Spleen (tissue), 7 donors: ENCODE data around the gene CSH1.
"Not testable (repeated sequence)": the region's sequence is repeated elsewhere in the genome, so short reads cannot be mapped to it uniquely, and the experiment has no call there.

Source experiments
- CTCF ChIP-seq, 11 experiments: fragments of 200-600 bp in 7 of 11; fragments of 450-650 bp in 4 of 11; sonication (generic) in 4 of 11; IDR thresholded peaks in 8 of 11; conservative IDR thresholded peaks in 3 of 11; 1 replicate in 7 of 11; 2 replicates in 4 of 11; pipeline versions ENCODE4 v1.4.0 to v1.8.0; 2016 to 2021; ENCODE audit warnings: antibody characterized with exemption in 11 of 11, inconsistent platforms in 4 of 11, mild to moderate bottlenecking in 1 of 11
- POLR2A ChIP-seq, 3 donors: fragments of 450-650 bp; IDR thresholded peaks; one replicate each; pipeline ENCODE4 v1.5.1; 2017; ENCODE audit warnings: antibody characterized with exemption in 3 of 3, mild to moderate bottlenecking in 1 of 3
- donor health status: DM: no; HTN: no; CAD: no; lungs with moderate emphysema.
- donor health status: DM: no; HTN: no; CAD: no.
- donor health status: DM: no; HTN: no; CAD: no.

DNA sequence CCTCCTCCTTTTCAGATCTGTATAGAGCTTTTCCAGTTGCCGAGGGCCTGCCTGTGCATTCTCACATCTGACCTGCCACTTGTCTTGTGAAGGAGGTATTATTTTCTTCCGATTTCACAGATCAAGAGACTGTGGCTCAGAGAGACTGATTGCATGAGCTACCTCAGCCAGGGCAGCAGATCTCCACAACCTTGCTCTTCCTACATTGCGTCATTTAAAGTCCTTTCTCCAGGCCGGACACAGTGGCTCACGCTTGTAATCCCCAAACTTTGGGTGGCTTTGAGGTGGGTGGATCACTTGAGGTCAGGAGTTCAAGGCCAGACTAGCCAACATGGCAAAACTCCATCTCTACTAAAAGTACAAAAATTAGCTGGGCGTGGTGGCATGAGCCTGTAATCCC is 23.7 kb upstream of the CSH1 start:
- TF ChIP-seq CTCF (IDR thresholded peaks at IDR 0.05 in 8 of 11, conservative IDR thresholded peaks at IDR 0.05 in 3 of 11); POLR2A (IDR thresholded peaks at IDR 0.05): not testable (repeated sequence)
